Mesenchymal stem cell (in vitro differentiated cells and primary cell): Measurements from ENCODE around the gene APBB1.

ENCODE experiments used
- DNase-seq: peaks from one replicate; pipeline ENCODE4 v3.0.0-alpha.2; 2013
- H2AFZ ChIP-seq: one replicate; pipeline ENCODE4 v1.6.1; 2013; ENCODE audit warnings: low read depth, mild to moderate bottlenecking, control low read depth, inconsistent platforms, low read length, moderate library complexity
- H2AK5ac ChIP-seq: 2 replicates; pipeline ENCODE4 v1.6.1; 2013; ENCODE audit warnings: low read length, moderate library complexity, mild to moderate bottlenecking, inconsistent platforms; ENCODE audit not compliant: severe bottlenecking
- H2BK120ac ChIP-seq: one replicate; pipeline ENCODE4 v1.6.1; 2013; ENCODE audit warnings: low read depth, mild to moderate bottlenecking, inconsistent platforms, low read length, moderate library complexity
- H2BK12ac ChIP-seq, 2 experiments: one replicate each; pipeline ENCODE4 v1.6.1; 2013; ENCODE audit warnings: inconsistent platforms in 2 of 2, low read length in 2 of 2, mild to moderate bottlenecking in 2 of 2, moderate library complexity in 2 of 2, control low read depth in 1 of 2
- H2BK15ac ChIP-seq: one replicate; pipeline ENCODE4 v1.6.1; 2013; ENCODE audit warnings: mild to moderate bottlenecking, low read depth, inconsistent platforms; ENCODE audit not compliant: poor library complexity, severe bottlenecking
- H2BK5ac ChIP-seq: 2 replicates; pipeline ENCODE4 v1.6.1; 2013; ENCODE audit warnings: low read depth, mild to moderate bottlenecking, low read length, control low read depth, inconsistent platforms; ENCODE audit not compliant: poor library complexity, severe bottlenecking
- H3K14ac ChIP-seq, 2 experiments: one replicate each; pipeline ENCODE4 v1.6.1; 2013; ENCODE audit warnings: inconsistent platforms in 2 of 2, low read length in 2 of 2, control low read depth in 1 of 2, mild to moderate bottlenecking in 1 of 2, moderate library complexity in 1 of 2
- H3K18ac ChIP-seq, 2 experiments: one replicate each; pipeline ENCODE4 v1.6.1; 2013; ENCODE audit warnings: inconsistent platforms in 2 of 2, low read length in 2 of 2, control low read depth in 1 of 2, low read depth in 1 of 2, mild to moderate bottlenecking in 1 of 2
- H3K23ac ChIP-seq, 2 experiments: one replicate each; pipeline ENCODE4 v1.6.1; 2013; ENCODE audit warnings: inconsistent platforms in 2 of 2, low read length in 2 of 2, mild to moderate bottlenecking in 2 of 2, moderate library complexity in 2 of 2, control low read depth in 1 of 2
- H3K27ac ChIP-seq: 2 replicates; pipeline ENCODE4 v1.5.1; 2013; ENCODE audit warnings: mild to moderate bottlenecking, moderate library complexity, low read length, control low read depth, inconsistent platforms; ENCODE audit not compliant: poor library complexity, severe bottlenecking
- H3K27me3 ChIP-seq, 2 experiments: 2 replicates each; pipeline versions ENCODE4 v1.6.1 to v1.7.0; 2013; ENCODE audit warnings: low read length in 2 of 2, mild to moderate bottlenecking in 2 of 2, moderate library complexity in 2 of 2, control low read depth in 1 of 2, inconsistent platforms in 1 of 2; ENCODE audit not compliant: control insufficient read depth in 1 of 2, insufficient read depth in 1 of 2
- H3K36me3 ChIP-seq, 2 experiments: 2 replicates each; pipeline versions ENCODE4 v1.6.1 to v1.7.0; 2013; ENCODE audit warnings: low read length in 2 of 2, control low read depth in 1 of 2, inconsistent platforms in 1 of 2, low read depth in 1 of 2, mild to moderate bottlenecking in 1 of 2; ENCODE audit not compliant: insufficient read depth in 2 of 2, control insufficient read depth in 1 of 2
- H3K4ac ChIP-seq, 2 experiments: one replicate each; pipeline ENCODE4 v1.6.1; 2013; ENCODE audit warnings: inconsistent platforms in 2 of 2, low read length in 2 of 2, mild to moderate bottlenecking in 2 of 2, moderate library complexity in 2 of 2, control low read depth in 1 of 2, low read depth in 1 of 2
- H3K4me1 ChIP-seq: 2 replicates; pipeline ENCODE4 v1.6.1; 2013; ENCODE audit warnings: low read depth, low read length, control low read depth; ENCODE audit not compliant: control insufficient read depth, insufficient read depth
- H3K4me2 ChIP-seq: 2 replicates; pipeline ENCODE4 v1.6.1; 2013; ENCODE audit warnings: low read length, mild to moderate bottlenecking, inconsistent platforms; ENCODE audit not compliant: poor library complexity, severe bottlenecking
- H3K4me3 ChIP-seq, 2 experiments: 2 replicates each; pipeline versions ENCODE4 v1.5.1 to v1.7.0; 2013; ENCODE audit warnings: low read length in 2 of 2, mild to moderate bottlenecking in 2 of 2, control low read depth in 1 of 2, low read depth in 1 of 2; ENCODE audit not compliant: insufficient read depth in 1 of 2
- H3K79me1 ChIP-seq: replicated peaks from 2 replicates; pipeline ENCODE4 v1.6.1; 2013; ENCODE audit warnings: mild to moderate bottlenecking, control low read depth, low read length, inconsistent platforms; ENCODE audit not compliant: poor library complexity, severe bottlenecking
- H3K9ac ChIP-seq: 2 replicates; pipeline ENCODE4 v1.7.0; 2013; ENCODE audit warnings: mild to moderate bottlenecking, low read length, moderate library complexity
- H3K9me3 ChIP-seq: 2 replicates; pipeline ENCODE4 v1.7.0; 2013; ENCODE audit warnings: mild to moderate bottlenecking, low read length; ENCODE audit not compliant: control insufficient read depth
- H4K8ac ChIP-seq: one replicate; pipeline ENCODE4 v1.6.1; 2013; ENCODE audit warnings: inconsistent platforms, mild to moderate bottlenecking, low read length, moderate library complexity
- H4K91ac ChIP-seq: one replicate; pipeline ENCODE4 v1.6.1; 2013; ENCODE audit warnings: mild to moderate bottlenecking, low read length, inconsistent platforms
- WGBS: methylation state at CpG from one replicate; pipeline ENCODE4 v1.1.7; 2013; ENCODE audit warnings: mixed read lengths; 5-methylcytosine and 5-hydroxymethylcytosine counted together

APBB1 gene

DNA sequence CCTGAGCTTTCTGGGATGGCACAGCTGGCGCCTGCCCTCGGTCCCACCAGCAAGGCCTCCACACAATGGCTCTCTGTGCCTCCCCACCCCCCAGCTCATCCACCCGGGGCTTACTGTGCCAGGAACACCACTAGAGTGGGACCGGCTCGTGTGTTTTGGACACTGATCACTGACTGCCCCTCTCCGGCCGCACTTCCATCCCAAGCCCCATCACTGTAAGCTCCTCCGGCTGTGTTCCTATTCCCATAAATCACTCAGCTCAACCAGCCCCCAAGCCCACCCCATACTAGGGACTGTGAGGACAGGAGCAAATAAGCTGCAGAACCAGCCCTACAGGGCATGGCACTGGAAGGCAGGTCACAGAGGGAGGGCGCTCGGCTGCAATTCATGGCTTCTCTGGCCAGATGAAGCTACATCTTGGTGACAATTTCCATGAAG is 7.3 kb downstream of the APBB1 start:
- H3K18ac ChIP-seq = no peak overlapping the region
- H3K36me3 ChIP-seq = peaks cover 22 to 24% of the 10 kb centered on the region in 2 experiments
- no peaks in the 10 kb centered on the region for H3K27me3 ChIP-seq
- H3K4ac ChIP-seq = no peak overlapping the region
- H4K91ac ChIP-seq = no peak overlapping the region
- H3K9me3 ChIP-seq = no peaks in the 10 kb centered on the region
- H3K4me1 ChIP-seq = no peaks in the 10 kb centered on the region
- no peak overlapping the region for H3K4me2 ChIP-seq
- H4K8ac ChIP-seq = no peak overlapping the region
- H3K14ac ChIP-seq = peak overlapping the region in 1 of 2 experiments; percentile 9
- no peak overlapping the region for H2AFZ ChIP-seq
- no peak overlapping the region for H3K27ac ChIP-seq
- no peak overlapping the region for H3K9ac ChIP-seq
- no peak overlapping the region for H2BK12ac ChIP-seq
- H3K79me1 ChIP-seq = peaks cover 46% of the 10 kb centered on the region
- DNase-seq = no peak
- no peak overlapping the region for H2BK120ac ChIP-seq
- H3K23ac ChIP-seq = no peak overlapping the region
- H3K4me3 ChIP-seq = no peak overlapping the region
- 96% methylated on average over 10 of the region's 10 CpGs for WGBS
- no peak overlapping the region for H2AK5ac ChIP-seq
- no peak overlapping the region for H2BK15ac ChIP-seq
- no peak overlapping the region for H2BK5ac ChIP-seq

DNA sequence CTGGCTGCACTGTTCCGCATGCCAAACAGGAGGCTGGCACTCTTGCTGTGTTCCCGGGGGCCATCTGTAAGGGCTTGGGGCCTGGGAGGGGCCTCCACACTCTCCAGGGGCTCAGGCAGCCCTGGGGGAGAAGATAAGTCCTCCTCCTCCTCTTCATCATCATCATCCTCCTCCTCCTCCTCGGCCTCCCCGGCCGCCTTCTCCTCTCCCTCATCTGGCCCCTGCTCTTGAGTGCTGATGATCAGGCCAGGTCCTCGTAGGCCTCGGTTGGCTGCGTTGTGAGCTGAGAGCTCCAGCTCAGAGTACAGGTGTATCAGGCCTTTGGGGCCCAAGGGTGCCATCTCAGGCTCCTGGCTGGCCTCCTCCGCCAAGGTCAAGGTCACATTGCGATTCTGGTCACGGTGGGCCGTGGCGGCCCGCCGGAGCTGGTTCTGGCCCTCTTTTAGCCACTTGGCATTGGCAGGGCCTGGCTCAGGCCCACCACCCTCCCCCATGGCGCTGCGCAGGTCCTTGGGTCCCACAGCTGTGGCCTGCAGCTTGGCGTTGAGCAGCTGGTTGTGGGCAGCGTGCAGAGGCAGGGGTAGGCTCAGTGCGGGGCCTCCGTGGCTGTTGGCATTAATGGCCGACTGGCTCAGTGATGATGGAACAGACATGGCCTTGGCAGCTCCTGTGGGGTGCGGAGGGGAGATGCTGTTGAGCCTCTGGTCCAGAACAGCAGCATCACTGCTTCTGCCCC is 8.0 kb downstream of the APBB1 start:
- Histone ChIP-seq H3K9me3 (no peaks in the 10 kb centered on the region), H3K4me3 (no peak overlapping the region), H2BK12ac (no peak overlapping the region), H2AK5ac (no peak overlapping the region), H3K4me1 (no peaks in the 10 kb centered on the region), H4K91ac (peak overlapping the region; percentile 29), H4K8ac (no peak overlapping the region), H3K27ac (no peak overlapping the region), H3K79me1 (peaks cover 46% of the 10 kb centered on the region), H2BK5ac (no peak overlapping the region), H3K36me3 (peaks cover 24% of the 10 kb centered on the region in 2 experiments), H2AFZ (no peak overlapping the region), H3K23ac (no peak overlapping the region), H3K4me2 (no peak overlapping the region), H3K4ac (no peak overlapping the region), H3K18ac (no peak overlapping the region), H3K9ac (no peak overlapping the region), H2BK15ac (no peak overlapping the region), H3K27me3 (no peaks in the 10 kb centered on the region), H2BK120ac (no peak overlapping the region), H3K14ac (no peak overlapping the region)
- DNase-seq = no peak
- 97% methylated on average over 22 of the region's 23 CpGs for WGBS

DNA sequence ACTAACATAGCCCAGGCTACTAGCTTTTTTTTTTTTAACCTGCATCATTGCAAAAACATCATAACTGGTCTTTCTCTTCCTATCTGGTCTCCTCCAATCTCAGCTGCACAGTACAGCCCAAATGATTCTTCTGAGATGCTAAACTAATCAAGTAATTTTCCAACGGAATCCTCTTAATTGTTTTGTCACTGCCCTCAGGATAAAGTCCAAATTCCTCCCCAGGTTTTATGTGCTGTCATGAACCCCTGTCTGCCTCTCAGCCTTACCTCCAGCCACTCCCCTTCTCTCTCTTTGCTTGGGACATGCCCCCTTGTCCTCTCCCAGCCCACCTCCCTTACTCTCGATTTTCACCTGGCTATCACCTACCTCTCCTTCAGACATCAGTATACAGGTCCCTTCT is 12.5 kb downstream of the APBB1 start:
- Histone ChIP-seq H3K27ac (no peak overlapping the region), H2BK120ac (no peak overlapping the region), H4K8ac (no peak overlapping the region), H4K91ac (no peak overlapping the region), H2BK5ac (no peak overlapping the region), H3K27me3 (no peaks in the 10 kb centered on the region), H3K9ac (no peak overlapping the region), H3K9me3 (no peaks in the 10 kb centered on the region), H2AK5ac (no peak overlapping the region), H3K4me3 (no peak overlapping the region), H3K79me1 (peaks cover 40% of the 10 kb centered on the region), H2AFZ (no peak overlapping the region), H3K4ac (no peak overlapping the region), H3K14ac (no peak overlapping the region), H3K23ac (no peak overlapping the region), H3K4me1 (peaks cover 31% of the 10 kb centered on the region), H2BK12ac (no peak overlapping the region), H2BK15ac (no peak overlapping the region), H3K18ac (no peak overlapping the region), H3K4me2 (no peak overlapping the region), H3K36me3 (peaks cover 48 to 51% of the 10 kb centered on the region in 2 experiments)
- WGBS = 83% methylated on average over 2 of the region's 2 CpGs
- DNase-seq = no peak

DNA sequence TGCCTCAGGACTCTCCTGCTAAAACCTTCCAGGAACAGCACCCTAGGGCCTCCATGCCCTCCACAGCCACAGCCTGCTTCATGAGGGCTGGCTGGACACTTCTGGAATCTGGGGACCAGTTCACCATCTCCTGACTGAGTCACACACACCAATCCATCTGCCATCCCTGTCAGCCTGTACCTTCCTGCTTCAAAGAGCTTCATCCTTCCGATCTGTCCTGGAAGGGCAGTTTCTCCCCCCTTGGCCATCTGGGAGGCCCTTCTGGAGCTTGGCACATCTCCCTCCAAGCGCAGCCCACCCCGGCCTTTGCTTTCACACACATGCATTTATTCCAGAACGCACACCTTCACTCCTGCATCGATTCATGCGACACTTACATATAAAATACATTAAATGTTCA is 13.0 kb downstream of the APBB1 start:
- DNase-seq = no peak
- Histone ChIP-seq H3K27ac (no peak overlapping the region), H3K18ac (no peak overlapping the region), H3K14ac (no peak overlapping the region), H3K4ac (no peak overlapping the region), H3K79me1 (peaks cover 36% of the 10 kb centered on the region), H3K9me3 (no peaks in the 10 kb centered on the region), H3K36me3 (peaks cover 48 to 51% of the 10 kb centered on the region in 2 experiments), H2AK5ac (no peak overlapping the region), H3K23ac (no peak overlapping the region), H3K4me1 (peaks cover 31% of the 10 kb centered on the region), H2BK12ac (no peak overlapping the region), H2BK5ac (no peak overlapping the region), H3K4me3 (no peak overlapping the region), H4K91ac (no peak overlapping the region), H3K27me3 (no peaks in the 10 kb centered on the region), H2AFZ (no peak overlapping the region), H4K8ac (no peak overlapping the region), H2BK120ac (no peak overlapping the region), H3K9ac (no peak overlapping the region), H3K4me2 (no peak overlapping the region), H2BK15ac (no peak overlapping the region)
- 94% methylated on average over 6 of the region's 6 CpGs for WGBS
